SK-N-SH treated with all-trans-retinoic acid at 6 μM for 48 hours (cell line): ENCODE data around the gene MBD5.

Source experiments
- ATAC-seq: fragments of 200-7000 bp; cut with Tn5 transposase; 3 replicates; pipeline ENCODE4 v1.9.1; 2020; ENCODE audit warnings: mild to moderate bottlenecking, moderate library complexity
- ARNTL ChIP-seq: fragments of 450-650 bp; formaldehyde crosslinking; IDR thresholded peaks from 2 replicates; pipeline ENCODE4 v1.5.0; 2020; ENCODE audit warnings: low read depth, mild to moderate bottlenecking, moderate library complexity, borderline replicate concordance
- BACH2 ChIP-seq: fragments of 250-450 bp; sonication (Bioruptor Pico); IDR thresholded peaks from 2 replicates; pipeline ENCODE4 v1.9.0; 2021; ENCODE audit warnings: mild to moderate bottlenecking, borderline replicate concordance
- ESRRG ChIP-seq: fragments of 250-450 bp; sonication (Bioruptor Pico); IDR thresholded peaks from 2 replicates; pipeline ENCODE4 v1.6.1; 2021; ENCODE audit warnings: mild to moderate bottlenecking
- GLIS3 ChIP-seq: fragments of 250-450 bp; sonication (Bioruptor Pico); IDR thresholded peaks from 2 replicates; pipeline ENCODE4 v1.5.0; 2020; ENCODE audit warnings: mild to moderate bottlenecking, moderate library complexity
- ISL1 ChIP-seq: fragments of 250-450 bp; sonication (Bioruptor Pico); IDR thresholded peaks from 2 replicates; pipeline ENCODE4 v2.1.2; 2022; ENCODE audit warnings: mild to moderate bottlenecking, moderate library complexity
- OSR1 ChIP-seq: fragments of 250-450 bp; sonication (Bioruptor Pico); IDR thresholded peaks from 2 replicates; pipeline ENCODE4 v1.8.0; 2022; ENCODE audit warnings: moderate library complexity, mild to moderate bottlenecking, inconsistent platforms
- PPARA ChIP-seq: fragments of 250-450 bp; sonication (Bioruptor Pico); IDR thresholded peaks from 2 replicates; pipeline ENCODE4 v1.5.0; 2020; ENCODE audit warnings: mild to moderate bottlenecking, borderline replicate concordance
- SNAI2 ChIP-seq: fragments of 250-450 bp; sonication (Bioruptor Pico); IDR thresholded peaks from 2 replicates; pipeline ENCODE4 v1.5.0; 2020; ENCODE audit warnings: mild to moderate bottlenecking, moderate library complexity
- TCF4 ChIP-seq: fragments of 250-450 bp; sonication (Bioruptor Pico); IDR thresholded peaks from 2 replicates; pipeline ENCODE4 v1.8.0; 2021; ENCODE audit warnings: mild to moderate bottlenecking, moderate library complexity, borderline replicate concordance
- ZC3H10 ChIP-seq: fragments of 250-450 bp; sonication (Bioruptor Pico); IDR thresholded peaks from 2 replicates; pipeline ENCODE4 v1.5.1; 2021; ENCODE audit warnings: mild to moderate bottlenecking, moderate library complexity
- ZFP3 ChIP-seq: fragments of 250-450 bp; sonication (Bioruptor Pico); IDR thresholded peaks from 2 replicates; pipeline ENCODE4 v1.5.0; 2020; ENCODE audit warnings: mild to moderate bottlenecking, moderate library complexity
- ZFP30 ChIP-seq: fragments of 450-650 bp; formaldehyde crosslinking; IDR thresholded peaks from 2 replicates; pipeline ENCODE4 v1.5.0; 2022; ENCODE audit warnings: mild to moderate bottlenecking, moderate library complexity
- ZNF565 ChIP-seq: fragments of 450-650 bp; formaldehyde crosslinking; conservative IDR thresholded peaks from 2 replicates; pipeline ENCODE4 v1.5.0; 2020; ENCODE audit warnings: low read depth, mild to moderate bottlenecking, moderate library complexity
- ZNF70 ChIP-seq: fragments of 450-650 bp; formaldehyde crosslinking; IDR thresholded peaks from 2 replicates; pipeline ENCODE4 v1.5.0; 2020; ENCODE audit warnings: mild to moderate bottlenecking, moderate library complexity
- TF ChIP-seq, protein P1 (sequence below): fragments of 250-450 bp; sonication (Bioruptor Pico); IDR thresholded peaks from 2 replicates; pipeline ENCODE4 v1.5.1; 2021; ENCODE audit warnings: mild to moderate bottlenecking, moderate library complexity
- TF ChIP-seq, protein P2 (sequence below): fragments of 250-450 bp; sonication (Bioruptor Pico); IDR thresholded peaks from 2 replicates; pipeline ENCODE4 v1.8.0; 2021; ENCODE audit warnings: low read depth, mild to moderate bottlenecking, moderate library complexity, borderline replicate concordance
- TF ChIP-seq, protein P3 (sequence below): fragments of 250-450 bp; sonication (Bioruptor Pico); IDR thresholded peaks from 2 replicates; pipeline ENCODE4 v1.5.1; 2020; ENCODE audit warnings: low read depth, mild to moderate bottlenecking, moderate library complexity
- TF ChIP-seq, protein P4 (sequence below): fragments of 250-450 bp; sonication (Bioruptor Pico); IDR thresholded peaks from 2 replicates; pipeline ENCODE4 v1.5.0; 2020; ENCODE audit warnings: mild to moderate bottlenecking, moderate library complexity
- TF ChIP-seq, protein P5 (sequence below): fragments of 250-450 bp; sonication (Bioruptor Pico); IDR thresholded peaks from 2 replicates; pipeline ENCODE4 v1.8.0; 2020; ENCODE audit warnings: mild to moderate bottlenecking, moderate library complexity, borderline replicate concordance

The MBD5 gene

DNA sequence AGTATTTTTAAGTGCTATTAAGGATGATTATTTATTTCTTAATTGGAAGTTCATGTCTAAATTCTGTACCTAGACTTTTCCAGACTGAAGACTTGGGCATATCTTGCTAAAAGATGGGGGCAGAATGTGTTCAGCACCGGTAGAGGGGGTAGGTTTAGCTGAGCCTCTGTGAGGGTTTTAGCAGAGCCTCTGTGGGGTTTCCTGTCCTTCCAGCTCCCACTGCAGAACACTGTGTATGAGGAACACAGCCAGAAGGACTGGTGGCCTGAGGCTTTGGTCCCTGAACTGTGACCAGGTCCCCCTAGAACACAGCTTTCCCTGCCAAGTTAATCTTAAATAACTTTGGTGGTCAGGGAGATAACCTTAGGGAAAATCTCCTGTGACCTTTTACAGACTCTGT lies 500.3 kb downstream of the MBD5 start:
- TF ChIP-seq TCF4, result no peak
- TF ChIP-seq ZC3H10, result no peak
- TF ChIP-seq OSR1 (CRISPR knock-in tag), result no peak
- TF ChIP-seq GLIS3 (CRISPR knock-in tag), result no peak
- TF ChIP-seq, protein P1, sequence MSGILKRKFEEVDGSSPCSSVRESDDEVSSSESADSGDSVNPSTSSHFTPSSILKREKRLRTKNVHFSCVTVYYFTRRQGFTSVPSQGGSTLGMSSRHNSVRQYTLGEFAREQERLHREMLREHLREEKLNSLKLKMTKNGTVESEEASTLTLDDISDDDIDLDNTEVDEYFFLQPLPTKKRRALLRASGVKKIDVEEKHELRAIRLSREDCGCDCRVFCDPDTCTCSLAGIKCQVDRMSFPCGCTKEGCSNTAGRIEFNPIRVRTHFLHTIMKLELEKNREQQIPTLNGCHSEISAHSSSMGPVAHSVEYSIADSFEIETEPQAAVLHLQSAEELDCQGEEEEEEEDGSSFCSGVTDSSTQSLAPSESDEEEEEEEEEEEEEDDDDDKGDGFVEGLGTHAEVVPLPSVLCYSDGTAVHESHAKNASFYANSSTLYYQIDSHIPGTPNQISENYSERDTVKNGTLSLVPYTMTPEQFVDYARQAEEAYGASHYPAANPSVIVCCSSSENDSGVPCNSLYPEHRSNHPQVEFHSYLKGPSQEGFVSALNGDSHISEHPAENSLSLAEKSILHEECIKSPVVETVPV (CRISPR knock-in tag), result no peak
- no peak for TF ChIP-seq ARNTL (CRISPR knock-in tag)
- no peak for TF ChIP-seq BACH2
- no peak for TF ChIP-seq ZNF565
- TF ChIP-seq ZFP30 (CRISPR knock-in tag), result no peak
- no peak for TF ChIP-seq ESRRG (CRISPR knock-in tag)
- TF ChIP-seq, protein P2, sequence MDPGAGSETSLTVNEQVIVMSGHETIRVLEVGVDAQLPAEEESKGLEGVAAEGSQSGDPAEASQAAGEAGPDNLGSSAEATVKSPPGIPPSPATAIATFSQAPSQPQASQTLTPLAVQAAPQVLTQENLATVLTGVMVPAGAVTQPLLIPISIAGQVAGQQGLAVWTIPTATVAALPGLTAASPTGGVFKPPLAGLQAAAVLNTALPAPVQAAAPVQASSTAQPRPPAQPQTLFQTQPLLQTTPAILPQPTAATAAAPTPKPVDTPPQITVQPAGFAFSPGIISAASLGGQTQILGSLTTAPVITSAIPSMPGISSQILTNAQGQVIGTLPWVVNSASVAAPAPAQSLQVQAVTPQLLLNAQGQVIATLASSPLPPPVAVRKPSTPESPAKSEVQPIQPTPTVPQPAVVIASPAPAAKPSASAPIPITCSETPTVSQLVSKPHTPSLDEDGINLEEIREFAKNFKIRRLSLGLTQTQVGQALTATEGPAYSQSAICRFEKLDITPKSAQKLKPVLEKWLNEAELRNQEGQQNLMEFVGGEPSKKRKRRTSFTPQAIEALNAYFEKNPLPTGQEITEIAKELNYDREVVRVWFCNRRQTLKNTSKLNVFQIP (CRISPR knock-in tag), result no peak
- TF ChIP-seq SNAI2 (CRISPR knock-in tag), result no peak
- TF ChIP-seq, protein P3, sequence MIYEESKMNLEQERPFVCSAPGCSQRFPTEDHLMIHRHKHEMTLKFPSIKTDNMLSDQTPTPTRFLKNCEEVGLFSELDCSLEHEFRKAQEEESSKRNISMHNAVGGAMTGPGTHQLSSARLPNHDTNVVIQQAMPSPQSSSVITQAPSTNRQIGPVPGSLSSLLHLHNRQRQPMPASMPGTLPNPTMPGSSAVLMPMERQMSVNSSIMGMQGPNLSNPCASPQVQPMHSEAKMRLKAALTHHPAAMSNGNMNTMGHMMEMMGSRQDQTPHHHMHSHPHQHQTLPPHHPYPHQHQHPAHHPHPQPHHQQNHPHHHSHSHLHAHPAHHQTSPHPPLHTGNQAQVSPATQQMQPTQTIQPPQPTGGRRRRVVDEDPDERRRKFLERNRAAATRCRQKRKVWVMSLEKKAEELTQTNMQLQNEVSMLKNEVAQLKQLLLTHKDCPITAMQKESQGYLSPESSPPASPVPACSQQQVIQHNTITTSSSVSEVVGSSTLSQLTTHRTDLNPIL, result no peak
- TF ChIP-seq ISL1 (CRISPR knock-in tag), result no peak
- TF ChIP-seq ZNF70 (CRISPR knock-in tag), result no peak
- no peak for TF ChIP-seq ZFP3 (CRISPR knock-in tag)
- ATAC-seq, result no peak

DNA sequence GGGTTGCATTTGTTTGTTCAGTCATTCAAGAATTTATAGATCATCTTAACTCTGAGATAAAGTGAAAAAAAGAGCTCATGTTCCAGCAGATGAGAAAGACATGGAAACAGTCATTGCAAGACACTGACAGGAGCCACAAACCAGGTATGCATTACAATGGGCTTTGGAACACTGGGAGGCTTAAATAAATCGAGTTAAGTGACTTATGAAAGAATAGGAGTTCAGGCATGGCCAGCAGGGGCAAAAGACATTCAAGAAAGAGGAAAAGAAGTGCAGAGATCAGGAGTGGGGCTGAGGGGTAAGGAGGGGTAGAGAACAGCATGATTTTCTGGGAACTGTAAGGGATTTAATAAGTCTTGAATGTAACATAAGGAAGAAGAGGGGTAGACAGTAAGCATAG lies 502.4 kb downstream of the MBD5 start:
- no peak for TF ChIP-seq GLIS3 (CRISPR knock-in tag)
- no peak for TF ChIP-seq ESRRG (CRISPR knock-in tag)
- TF ChIP-seq ZFP30 (CRISPR knock-in tag), result no peak
- TF ChIP-seq ZFP3 (CRISPR knock-in tag), result no peak
- TF ChIP-seq, protein P2 (CRISPR knock-in tag), result no peak
- TF ChIP-seq, protein P4, sequence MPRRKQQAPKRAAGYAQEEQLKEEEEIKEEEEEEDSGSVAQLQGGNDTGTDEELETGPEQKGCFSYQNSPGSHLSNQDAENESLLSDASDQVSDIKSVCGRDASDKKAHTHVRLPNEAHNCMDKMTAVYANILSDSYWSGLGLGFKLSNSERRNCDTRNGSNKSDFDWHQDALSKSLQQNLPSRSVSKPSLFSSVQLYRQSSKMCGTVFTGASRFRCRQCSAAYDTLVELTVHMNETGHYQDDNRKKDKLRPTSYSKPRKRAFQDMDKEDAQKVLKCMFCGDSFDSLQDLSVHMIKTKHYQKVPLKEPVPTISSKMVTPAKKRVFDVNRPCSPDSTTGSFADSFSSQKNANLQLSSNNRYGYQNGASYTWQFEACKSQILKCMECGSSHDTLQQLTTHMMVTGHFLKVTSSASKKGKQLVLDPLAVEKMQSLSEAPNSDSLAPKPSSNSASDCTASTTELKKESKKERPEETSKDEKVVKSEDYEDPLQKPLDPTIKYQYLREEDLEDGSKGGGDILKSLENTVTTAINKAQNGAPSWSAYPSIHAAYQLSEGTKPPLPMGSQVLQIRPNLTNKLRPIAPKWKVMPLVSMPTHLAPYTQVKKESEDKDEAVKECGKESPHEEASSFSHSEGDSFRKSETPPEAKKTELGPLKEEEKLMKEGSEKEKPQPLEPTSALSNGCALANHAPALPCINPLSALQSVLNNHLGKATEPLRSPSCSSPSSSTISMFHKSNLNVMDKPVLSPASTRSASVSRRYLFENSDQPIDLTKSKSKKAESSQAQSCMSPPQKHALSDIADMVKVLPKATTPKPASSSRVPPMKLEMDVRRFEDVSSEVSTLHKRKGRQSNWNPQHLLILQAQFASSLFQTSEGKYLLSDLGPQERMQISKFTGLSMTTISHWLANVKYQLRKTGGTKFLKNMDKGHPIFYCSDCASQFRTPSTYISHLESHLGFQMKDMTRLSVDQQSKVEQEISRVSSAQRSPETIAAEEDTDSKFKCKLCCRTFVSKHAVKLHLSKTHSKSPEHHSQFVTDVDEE (CRISPR knock-in tag), result no peak
- TF ChIP-seq OSR1 (CRISPR knock-in tag), result no peak
- no peak for TF ChIP-seq TCF4
- TF ChIP-seq ZC3H10, result no peak
- TF ChIP-seq PPARA, result no peak
- TF ChIP-seq, protein P1 (CRISPR knock-in tag), result no peak
- TF ChIP-seq, protein P5, sequence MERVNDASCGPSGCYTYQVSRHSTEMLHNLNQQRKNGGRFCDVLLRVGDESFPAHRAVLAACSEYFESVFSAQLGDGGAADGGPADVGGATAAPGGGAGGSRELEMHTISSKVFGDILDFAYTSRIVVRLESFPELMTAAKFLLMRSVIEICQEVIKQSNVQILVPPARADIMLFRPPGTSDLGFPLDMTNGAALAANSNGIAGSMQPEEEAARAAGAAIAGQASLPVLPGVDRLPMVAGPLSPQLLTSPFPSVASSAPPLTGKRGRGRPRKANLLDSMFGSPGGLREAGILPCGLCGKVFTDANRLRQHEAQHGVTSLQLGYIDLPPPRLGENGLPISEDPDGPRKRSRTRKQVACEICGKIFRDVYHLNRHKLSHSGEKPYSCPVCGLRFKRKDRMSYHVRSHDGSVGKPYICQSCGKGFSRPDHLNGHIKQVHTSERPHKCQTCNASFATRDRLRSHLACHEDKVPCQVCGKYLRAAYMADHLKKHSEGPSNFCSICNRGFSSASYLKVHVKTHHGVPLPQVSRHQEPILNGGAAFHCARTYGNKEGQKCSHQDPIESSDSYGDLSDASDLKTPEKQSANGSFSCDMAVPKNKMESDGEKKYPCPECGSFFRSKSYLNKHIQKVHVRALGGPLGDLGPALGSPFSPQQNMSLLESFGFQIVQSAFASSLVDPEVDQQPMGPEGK (CRISPR knock-in tag), result no peak
- no peak for TF ChIP-seq ARNTL (CRISPR knock-in tag)
- TF ChIP-seq BACH2, result no peak
- no peak for ATAC-seq
